GM19023 (cell line): ENCODE results near the gene PDXP.
"Not testable (repeated sequence)": the region's sequence is repeated elsewhere in the genome, so short reads cannot be mapped to it uniquely, and the experiment has no call there.

Source experiments
- ATAC-seq: cut with Tn5 transposase; IDR thresholded peaks from one replicate; pipeline ENCODE4 v1.9.1; 2021; ENCODE audit warnings: mild to moderate bottlenecking, moderate library complexity; ENCODE audit not compliant: unreplicated experiment

The PDXP gene, protein sequence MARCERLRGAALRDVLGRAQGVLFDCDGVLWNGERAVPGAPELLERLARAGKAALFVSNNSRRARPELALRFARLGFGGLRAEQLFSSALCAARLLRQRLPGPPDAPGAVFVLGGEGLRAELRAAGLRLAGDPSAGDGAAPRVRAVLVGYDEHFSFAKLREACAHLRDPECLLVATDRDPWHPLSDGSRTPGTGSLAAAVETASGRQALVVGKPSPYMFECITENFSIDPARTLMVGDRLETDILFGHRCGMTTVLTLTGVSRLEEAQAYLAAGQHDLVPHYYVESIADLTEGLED

DNA sequence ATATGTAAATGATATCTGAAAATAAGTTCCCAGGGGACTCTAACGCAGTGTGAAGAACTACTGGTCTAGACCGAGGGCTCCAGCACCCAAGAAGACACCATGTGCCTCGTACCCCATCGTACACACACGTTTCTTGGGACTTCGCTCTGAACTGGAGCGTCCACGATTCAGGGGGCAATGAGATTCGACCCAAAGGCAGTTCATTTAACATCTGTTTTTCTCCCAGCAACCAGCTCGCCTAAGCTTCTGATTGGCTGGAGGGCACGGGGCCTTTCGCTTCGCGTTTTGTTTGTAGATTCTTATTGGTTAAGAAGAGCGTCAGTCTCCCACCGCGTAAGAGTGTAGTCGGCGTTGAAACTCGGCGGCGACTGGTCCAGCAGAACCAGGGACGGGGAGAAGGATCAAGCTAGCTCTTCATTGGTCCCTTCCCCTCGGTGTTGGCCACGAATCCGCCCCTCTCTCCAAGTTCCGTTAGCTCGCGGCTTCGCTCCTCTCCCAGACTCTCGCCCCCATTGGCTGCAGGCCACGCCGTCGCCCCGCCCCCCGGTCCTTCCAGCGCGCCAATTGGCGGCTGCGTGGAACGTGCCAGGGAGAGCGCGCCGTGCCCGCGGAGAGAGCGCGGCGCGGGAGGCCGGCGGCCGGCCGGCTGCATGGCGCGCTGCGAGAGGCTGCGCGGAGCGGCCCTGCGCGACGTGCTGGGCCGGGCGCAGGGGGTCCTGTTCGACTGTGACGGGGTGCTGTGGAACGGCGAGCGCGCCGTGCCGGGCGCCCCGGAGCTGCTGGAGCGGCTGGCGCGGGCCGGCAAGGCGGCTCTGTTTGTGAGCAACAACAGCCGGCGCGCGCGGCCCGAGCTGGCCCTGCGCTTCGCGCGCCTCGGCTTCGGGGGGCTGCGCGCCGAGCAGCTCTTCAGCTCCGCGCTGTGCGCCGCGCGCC lies at the start of gene PDXP:
Gene PDXP (plus strand): TSS at position 591 of the 933 bp plus-strand sequence. CDS start 60 bp downstream, at position 651.
- ATAC-seq: peak; percentile 86

DNA sequence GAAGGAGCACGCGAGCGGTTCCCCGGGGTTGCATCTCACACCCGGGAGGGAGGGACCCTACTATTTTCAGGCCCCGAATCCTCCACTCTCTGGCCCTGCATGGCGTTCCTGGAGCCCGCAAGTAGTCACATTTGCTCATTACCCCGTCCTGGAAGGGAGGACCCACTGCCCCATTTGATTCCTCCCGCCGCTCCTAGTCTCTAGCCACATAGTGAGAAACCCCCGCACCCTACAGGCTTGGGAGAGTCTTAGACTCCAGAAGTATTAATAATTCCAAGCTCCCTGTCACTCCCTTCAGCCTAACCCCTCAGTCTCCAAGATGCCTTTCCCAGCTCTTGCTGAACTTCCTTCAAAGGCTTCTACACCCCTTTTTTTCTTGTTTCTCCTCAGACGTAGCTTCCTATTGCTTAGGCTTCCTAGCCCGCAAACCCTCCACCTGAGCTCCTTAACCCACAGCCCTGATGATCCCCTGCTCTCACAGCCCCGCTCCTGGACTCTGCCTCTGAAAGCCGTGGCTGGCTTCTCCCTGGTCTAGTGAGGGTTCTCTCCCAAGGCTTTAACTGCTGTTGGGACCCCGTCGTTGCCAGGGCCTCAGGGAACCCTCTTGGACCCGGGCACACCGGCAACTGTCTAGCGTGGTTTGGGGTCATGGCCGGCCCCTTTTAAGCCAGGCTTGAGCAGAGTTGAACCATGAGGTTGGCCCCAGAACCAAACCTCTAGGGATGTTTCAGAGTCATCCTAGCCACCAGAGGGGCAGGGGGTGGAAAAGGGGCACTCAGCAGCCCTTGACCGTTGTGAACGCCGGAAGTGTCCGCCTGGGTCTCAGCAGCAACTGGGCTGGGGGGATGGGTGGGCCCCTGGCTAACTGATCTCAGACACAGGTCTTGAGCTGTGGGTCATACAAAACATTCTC lies 49.0 kb upstream of the PDXP start:
- no peak for ATAC-seq

DNA sequence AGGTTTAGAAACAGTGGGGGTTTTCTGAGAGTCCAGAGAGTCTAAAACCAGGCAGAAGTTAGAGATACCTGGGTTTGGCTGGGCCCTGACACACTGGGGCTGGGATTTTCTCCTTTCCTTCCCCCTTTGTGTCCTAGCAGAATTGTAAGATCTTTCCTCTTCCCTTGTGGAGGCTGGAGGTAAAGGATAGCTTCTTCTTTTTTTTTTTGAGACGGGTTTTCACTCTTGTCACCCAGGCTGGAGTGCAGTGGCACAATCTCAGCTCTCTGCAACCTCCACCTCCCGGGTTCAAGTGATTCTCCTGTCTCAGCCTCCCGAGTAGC lies 48.4 kb upstream of the PDXP start:
- not testable (repeated sequence) for ATAC-seq

DNA sequence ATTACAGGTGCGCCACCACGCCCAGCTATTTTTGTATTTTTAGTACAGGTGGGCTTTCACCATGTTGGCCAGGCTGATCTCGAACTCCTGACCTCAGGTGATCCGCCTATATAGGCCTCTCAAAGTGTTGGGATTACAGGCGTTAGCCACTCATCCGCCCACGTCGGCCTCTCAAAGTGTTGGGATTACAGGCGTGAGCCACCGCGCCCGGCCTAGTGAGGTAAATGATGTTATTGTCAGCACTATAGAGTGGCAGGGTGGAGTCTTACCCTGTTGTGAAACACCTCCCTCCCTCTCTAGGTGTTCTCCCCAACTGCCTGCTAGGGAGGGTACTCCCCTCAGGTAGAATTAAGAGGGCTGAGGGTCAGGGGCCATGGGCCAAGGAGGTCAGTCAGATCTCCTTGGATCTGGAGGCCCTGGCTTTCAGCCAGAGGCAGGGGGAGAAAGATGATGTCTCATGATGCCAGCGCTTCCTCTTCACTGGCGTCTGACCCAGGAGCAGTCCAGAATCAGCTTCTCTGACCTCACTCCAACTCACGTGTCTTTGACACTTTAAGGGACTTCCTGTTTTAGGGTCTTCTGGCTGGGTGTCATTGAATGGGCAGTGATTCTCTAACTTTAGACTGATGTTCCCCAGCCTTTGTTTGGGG lies 47.9 kb upstream of the PDXP start:
- no peak for ATAC-seq

DNA sequence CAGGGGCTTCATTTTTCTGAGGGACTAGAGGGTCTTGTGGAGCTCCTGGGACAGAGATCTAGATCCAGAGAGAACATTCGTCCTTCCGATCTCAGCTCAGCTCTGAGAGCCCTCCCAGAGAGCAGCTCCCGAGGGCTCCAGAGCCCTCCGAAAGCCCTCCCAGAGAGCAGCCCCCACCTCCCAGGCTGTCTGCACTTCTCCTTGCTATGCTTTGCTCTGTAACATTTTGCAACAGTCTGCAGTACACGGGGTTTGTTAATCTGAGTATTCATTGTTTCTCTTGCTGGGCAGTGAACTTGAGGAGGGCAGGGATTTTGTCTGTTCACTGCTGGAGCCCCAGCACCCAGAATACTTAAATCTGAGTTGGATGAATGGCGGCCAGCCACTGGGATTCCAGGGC lies 47.3 kb upstream of the PDXP start:
- no peak for ATAC-seq

DNA sequence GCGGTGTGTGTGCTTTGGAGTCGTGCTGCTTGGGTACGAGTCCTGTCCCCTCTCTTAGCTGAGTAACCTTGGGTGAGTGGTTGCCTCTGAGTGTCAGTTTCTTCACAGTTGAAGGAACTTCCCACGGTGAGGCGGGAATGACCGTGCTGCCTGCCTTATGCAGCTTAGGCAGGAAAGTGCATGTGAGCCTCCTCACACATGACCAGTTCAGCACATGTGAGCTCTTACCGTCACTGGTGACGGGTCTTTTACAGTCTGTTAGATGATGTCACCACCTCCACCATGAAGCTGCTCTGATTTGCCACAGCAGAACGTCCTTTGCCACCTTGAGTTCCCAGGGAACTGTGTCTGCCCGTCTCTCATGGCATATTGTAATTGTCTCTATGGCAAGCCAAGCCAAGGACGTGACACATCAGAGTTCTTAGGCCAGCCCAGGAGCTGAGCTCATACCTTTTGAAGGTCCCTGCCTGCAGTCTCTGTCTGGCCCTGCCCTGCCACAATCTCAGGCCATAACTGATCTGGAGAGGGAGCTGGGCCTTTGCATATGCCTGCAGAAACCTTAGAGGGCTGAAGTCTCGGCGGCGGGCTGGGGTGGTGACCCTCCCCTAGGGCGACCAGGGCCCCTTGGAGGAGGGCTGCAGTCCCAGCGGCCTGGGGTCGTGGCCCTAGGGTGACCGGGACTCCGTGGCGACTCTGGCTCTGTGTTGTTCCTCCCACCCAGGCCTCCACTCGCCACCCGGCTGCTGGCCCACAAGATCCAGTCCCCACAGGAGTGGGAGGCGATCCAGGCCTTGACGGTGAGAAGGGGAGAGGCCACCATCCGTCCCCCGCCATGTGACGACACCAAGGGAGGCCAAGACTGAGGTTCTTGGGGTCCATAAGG lies 42.1 kb upstream of the PDXP start:
- ATAC-seq: no peak

DNA sequence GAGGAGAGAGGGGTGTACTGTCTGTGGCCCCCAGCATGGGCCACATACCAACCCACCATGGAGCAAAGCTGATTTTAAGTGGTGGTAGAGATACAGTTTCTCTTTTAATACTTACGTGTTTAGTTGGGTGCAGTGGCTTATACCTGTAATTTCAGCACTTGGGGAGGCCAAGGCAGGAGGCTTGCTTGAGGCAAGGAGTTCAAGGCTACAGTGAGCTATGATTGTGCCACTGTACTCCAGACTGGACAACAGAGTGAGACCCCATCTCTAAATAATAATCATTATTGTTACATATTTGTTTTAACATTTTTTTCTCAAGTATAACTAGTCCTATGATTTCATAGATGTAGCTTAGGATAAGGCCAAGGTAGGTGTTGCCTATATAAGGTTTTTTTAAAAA lies 41.1 kb upstream of the PDXP start:
- no peak for ATAC-seq

DNA sequence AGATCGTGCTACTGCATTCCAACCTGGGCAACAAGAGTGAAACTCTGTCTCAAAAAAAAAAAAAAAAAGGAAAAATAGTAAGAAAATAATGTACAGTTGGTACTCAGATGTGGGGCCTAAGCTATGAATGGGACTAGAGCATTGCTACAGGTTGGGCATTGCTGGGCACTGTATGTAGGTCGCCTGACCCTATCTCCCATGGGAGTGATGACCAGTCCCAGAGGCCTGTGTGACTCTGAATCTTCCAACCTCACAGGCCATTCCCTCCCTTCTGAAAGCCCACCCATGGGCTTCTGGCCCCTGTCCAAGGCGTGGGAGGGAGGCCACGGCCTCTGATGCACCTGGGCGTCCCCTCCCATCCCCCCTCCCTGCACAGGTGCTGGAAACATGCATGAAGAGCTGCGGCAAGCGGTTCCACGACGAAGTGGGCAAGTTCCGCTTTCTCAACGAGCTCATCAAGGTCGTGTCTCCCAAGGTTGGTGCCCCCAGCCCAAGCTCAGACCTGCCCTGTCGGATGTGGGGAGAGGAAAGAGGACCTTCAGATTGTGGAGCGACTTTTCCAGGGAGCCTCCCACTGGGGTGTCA lies 40.4 kb upstream of the PDXP start:
- ATAC-seq: no peak

DNA sequence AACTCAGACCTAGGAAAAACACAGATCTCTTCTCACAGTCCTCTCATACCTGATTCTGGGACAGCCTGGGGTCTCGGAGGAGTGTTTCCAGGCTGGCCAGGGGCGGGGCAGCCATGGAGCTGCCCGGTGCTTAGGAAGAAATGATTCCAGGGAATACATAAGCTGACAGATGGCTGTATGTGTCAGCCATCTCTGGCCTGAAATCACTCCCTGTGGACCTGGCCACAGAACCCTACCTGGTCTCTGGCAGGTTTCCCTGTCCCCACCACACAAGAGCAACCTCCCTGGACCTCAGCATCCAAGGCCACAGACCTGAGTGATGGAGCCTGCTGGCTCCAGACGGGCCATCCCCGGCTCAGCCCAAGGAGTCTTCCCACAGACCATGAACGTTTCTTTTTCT lies 39.8 kb upstream of the PDXP start:
- no peak for ATAC-seq

DNA sequence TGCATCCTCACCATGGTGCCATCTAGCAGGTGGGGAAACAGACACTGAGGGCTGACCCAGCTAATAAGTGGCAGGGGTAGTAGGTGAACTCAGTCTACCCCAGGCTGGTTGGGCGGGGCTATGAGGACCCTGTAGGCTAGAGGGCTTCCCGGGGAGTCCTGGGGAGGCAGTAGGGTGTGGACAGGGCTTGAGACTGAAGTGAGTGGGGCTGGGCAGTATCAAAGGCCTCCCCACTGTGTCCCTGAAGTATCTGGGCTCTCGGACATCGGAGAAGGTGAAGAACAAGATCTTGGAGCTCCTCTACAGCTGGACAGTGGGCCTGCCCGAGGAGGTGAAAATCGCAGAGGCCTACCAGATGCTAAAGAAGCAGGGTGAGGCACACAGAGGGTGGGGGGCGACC lies 38.5 kb upstream of the PDXP start:
- no peak for ATAC-seq

DNA sequence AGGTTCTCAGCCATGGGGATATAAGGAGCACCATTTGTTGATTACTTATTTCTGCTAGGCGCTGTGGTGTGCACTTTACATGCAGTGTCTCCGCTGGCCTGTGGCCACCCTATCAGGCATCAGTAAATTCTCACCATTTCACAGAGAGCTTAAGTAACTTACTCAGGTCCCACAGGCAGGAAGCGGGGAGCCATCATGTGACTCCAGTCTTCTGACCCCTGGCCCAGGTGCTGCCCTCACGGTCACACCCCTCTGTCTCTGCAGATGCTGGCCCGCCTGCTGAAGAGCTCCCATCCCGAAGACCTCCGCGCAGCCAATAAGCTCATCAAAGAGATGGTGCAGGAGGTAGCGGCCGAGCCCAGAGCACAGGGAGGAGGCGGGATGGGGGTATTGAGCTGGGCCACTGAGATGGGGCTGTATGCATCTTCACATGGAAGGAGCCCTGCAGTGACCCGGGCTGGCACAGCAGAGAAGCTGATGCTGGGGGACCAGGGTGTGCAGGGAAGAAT lies 37.1 kb upstream of the PDXP start:
- no peak for ATAC-seq

DNA sequence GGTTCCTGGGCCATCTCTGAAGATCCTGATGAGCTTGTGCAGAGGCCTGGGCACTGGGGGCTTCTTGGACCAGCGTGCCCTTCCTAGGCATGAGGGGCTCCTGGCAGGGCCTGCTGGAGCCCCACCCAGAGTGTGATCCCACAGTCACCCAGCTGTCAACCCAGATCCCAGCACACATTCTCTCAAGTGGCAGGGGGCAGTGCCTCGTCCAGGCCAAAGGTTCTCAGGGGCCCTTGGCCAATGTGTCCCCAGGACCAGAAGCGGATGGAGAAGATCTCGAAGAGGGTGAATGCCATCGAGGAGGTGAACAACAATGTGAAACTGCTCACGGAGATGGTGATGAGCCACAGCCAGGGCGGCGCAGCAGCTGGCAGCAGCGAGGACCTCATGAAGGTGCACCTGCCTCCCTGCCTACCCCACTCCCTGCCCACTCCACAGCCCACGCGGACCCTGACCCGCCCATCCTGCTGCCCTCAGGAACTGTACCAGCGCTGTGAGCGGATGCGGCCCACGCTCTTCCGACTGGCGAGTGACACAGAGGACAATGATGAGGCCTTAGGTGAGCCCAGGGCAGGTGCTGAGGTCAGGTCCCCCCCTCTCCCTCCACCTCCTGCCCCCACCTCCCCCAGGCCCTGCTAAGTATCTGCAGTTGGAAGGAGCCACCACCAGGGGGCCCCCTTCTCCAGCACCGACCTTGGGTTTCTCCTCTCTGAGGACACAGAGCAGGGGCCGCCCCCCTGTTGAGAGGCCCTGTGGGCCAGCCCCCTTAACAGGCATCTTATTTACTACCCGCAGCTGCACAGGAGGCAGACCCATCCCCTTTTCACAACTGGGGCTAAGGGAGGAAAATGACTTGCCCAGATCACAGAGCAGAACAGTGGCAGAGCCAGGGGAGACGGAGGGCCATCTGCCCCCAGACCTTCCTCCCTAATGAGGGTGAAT lies 35.2 kb upstream of the PDXP start:
- no peak for ATAC-seq

DNA sequence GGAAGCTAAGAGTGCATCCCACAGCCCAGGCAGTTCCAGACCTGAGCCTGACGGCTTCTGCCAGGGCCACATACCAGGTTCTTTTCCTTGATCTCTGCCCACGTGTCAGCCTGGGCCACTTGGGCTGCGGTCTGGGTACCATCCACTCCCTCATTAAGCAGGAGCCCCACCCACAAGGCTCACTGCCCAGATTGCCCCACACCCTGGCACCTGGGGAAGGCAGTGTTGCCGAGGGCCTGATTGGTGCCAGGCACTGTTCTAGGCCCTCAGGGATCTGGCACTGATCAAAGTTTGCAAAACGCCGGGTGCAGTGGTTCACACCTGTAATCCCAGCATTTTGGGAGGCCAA lies 34.5 kb upstream of the PDXP start:
- no peak for ATAC-seq

DNA sequence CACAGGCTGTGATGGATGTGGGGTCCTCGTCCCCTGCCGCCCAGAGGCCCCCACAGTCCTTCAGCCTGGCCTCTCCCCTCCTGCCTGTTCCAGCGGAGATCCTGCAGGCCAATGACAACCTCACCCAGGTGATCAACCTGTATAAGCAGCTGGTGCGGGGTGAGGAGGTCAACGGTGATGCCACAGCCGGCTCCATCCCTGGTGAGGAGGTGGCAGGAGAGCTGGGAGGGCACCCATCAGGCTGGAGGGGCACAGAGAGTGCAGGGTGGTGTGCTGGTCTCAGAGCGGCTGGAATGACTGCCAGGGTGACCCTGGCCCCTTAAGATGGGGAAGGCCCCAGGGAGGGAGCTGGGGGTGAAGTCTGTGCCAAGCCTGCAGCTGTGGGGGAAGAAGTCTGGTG lies 33.6 kb upstream of the PDXP start:
- ATAC-seq: no peak

DNA sequence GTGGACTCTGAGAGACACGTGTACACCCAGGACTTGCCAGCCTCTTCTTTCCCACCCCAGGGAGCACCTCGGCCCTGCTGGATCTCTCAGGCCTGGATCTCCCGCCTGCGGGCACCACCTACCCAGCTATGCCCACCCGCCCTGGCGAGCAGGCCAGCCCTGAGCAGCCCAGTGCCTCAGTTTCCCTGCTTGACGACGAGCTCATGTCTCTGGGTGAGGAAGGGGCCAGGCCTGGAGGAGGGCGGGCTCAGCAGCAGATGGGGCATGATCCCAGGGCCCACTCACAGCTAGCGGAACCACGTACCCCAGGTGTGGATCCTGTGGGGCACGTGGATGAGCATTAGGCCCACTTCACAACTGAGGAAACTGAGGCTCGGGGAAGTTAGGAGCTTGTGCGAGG lies 32.8 kb upstream of the PDXP start:
- ATAC-seq: no peak

DNA sequence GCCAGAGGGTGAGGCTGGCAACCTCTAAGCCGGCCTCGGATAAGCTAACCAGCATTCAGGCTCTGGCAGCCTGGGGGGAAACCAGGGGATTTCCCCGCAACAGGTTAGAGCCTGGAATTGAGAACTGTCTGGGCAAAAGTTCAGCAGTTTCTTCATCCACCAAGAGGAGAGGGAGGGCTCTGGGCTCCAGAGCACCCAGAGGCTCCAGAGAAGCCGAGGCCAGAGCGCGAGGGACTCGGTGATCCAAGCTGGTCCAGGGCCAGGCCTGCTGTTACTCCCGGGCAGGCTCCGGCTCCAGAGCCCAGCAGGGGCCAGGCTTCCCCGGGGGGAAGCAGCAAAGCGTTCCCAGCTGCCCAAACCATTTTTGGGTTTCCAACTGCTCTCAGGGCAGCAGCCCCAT lies 32.4 kb upstream of the PDXP start:
- ATAC-seq: no peak

DNA sequence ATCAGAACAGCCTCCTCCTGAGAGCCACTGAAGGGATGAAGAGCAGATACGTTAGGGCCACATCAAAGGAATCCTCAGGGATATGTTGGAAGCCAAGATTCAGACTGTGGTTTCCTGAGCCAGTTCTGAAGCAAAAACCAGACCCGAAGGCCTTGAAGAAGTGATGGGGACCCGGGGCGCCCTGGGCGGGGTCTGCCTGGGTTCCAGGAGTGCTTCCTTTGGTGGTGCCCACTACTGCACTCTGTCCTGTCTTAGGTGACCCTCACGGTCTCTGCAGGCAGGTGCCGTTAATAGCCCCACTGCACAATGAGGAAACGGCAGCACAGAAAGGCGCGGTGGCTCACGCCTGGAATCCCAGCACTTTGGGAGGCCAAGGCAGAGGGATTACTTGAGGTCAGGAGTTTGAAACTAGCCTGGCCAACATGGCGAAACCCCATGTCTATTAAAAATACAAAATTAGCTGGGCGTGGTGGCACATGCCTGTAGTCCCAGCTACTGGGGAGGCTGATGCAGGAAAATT lies 31.9 kb upstream of the PDXP start:
- no peak for ATAC-seq

DNA sequence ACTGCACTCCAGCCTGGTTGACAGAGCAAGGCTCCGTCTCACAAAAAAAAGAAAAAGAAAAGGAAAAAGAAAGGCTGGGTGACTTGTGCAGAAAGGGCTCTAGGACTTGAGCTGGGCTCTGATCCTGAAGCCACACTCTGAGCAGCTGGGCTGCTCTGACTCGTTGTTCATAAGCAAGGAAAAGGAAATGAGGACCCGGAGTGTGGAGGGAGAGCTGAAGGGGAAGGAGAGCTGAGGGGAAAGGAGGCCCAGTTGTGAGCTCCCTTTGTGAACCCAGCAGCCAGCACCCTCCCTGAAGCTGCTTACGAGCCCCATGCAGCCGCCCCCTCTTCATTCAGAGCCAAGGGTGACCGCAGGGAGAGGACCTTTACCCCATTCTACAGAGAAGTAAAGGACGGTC lies 31.4 kb upstream of the PDXP start:
- no peak for ATAC-seq
